ENCODE results near the gene KDM4B. TPM values are rescaled to one million over a fixed set of nuclear protein-coding genes. Genes with fewer than 3 reads are reported as not detected.

KDM4B gene
- total RNA-seq, 4 donors from 2014 or later = 29.2 to 43.8 (median 38.7) TPM

- Histone ChIP-seq H3K27me3 (no peaks in the 10 kb centered on the region), H3K4me3 (no peak overlapping the region), H3K9me3 (peaks cover 0 to 7% (median 0%) of the 10 kb centered on the region in 3 donors), H3K27ac (no peak overlapping the region), H3K36me3 (no peaks in the 10 kb centered on the region), H3K4me1 (no peaks in the 10 kb centered on the region)
- TF ChIP-seq POLR2AphosphoS5 (IDR thresholded peaks at IDR 0.05) = no peak
- TF ChIP-seq, protein P1, sequence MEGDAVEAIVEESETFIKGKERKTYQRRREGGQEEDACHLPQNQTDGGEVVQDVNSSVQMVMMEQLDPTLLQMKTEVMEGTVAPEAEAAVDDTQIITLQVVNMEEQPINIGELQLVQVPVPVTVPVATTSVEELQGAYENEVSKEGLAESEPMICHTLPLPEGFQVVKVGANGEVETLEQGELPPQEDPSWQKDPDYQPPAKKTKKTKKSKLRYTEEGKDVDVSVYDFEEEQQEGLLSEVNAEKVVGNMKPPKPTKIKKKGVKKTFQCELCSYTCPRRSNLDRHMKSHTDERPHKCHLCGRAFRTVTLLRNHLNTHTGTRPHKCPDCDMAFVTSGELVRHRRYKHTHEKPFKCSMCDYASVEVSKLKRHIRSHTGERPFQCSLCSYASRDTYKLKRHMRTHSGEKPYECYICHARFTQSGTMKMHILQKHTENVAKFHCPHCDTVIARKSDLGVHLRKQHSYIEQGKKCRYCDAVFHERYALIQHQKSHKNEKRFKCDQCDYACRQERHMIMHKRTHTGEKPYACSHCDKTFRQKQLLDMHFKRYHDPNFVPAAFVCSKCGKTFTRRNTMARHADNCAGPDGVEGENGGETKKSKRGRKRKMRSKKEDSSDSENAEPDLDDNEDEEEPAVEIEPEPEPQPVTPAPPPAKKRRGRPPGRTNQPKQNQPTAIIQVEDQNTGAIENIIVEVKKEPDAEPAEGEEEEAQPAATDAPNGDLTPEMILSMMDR (IDR thresholded peaks at IDR 0.05) = no peak
- TF ChIP-seq EP300 (IDR thresholded peaks at IDR 0.05) = no peak
- no peak for TF ChIP-seq POLR2A (IDR thresholded peaks at IDR 0.05)
- WGBS, 2 donors (ENCODE audit: low coverage in 1 of 2) = 88 to 100% methylated on average over 2 of the region's 2 CpGs
- no peak for ATAC-seq
Observed at GRCh38 chr19:5165697-5166019, 196.7 kb downstream of the KDM4B start.

- Histone ChIP-seq H3K4me3 (no peak overlapping the region), H3K9me3 (peaks cover 0 to 7% (median 0%) of the 10 kb centered on the region in 3 donors), H3K4me1 (no peaks in the 10 kb centered on the region), H3K27ac (no peak overlapping the region), H3K36me3 (no peaks in the 10 kb centered on the region), H3K27me3 (no peaks in the 10 kb centered on the region)
- TF ChIP-seq, protein P1 (IDR thresholded peaks at IDR 0.05) = no peak
- no peak for TF ChIP-seq POLR2A (IDR thresholded peaks at IDR 0.05)
- TF ChIP-seq POLR2AphosphoS5 (IDR thresholded peaks at IDR 0.05) = no peak
- no peak for TF ChIP-seq EP300 (IDR thresholded peaks at IDR 0.05)
- ATAC-seq = no peak
Observed at GRCh38 chr19:5166262-5166661, 197.3 kb downstream of the KDM4B start.

- H3K4me3 ChIP-seq = no peak overlapping the region
- no peaks in the 10 kb centered on the region for H3K4me1 ChIP-seq
- H3K27ac ChIP-seq = no peak overlapping the region
- ATAC-seq = no peak
- no peaks in the 10 kb centered on the region for H3K27me3 ChIP-seq
- H3K36me3 ChIP-seq = no peaks in the 10 kb centered on the region
- TF ChIP-seq POLR2AphosphoS5 (IDR thresholded peaks at IDR 0.05) = no peak
- TF ChIP-seq, protein P1 (IDR thresholded peaks at IDR 0.05) = peak in 3 of 4 experiments; percentile 8 to 51 (median 22)
- no peaks in the 10 kb centered on the region for H3K9me3 ChIP-seq
- 69 to 70% methylated on average over 1 to 4 of the region's 4 CpGs for WGBS, 2 donors (ENCODE audit: low coverage in 1 of 2)
Observed at GRCh38 chr19:5170329-5170745, 201.4 kb downstream of the KDM4B start.

DNA sequence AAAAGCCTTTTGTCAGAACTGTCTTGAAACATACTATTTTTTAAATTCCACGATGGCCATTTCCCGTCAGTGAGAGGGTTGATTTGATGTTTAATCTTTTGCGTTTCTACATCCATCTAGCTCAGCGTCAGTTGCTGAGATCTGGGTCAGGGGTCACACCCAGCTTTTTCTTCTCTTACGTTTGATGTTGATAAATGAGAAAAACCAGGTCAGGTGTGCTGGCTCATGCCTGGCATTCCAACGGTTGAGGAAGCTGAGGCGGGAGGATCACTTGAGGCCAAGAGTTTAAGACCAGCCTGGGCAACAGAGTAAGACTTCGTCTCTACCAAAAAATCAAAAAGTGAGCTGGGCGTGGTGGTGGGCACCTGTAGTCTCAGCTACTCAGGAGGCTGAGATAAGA is 202.8 kb downstream of the KDM4B start:
- H3K27ac ChIP-seq = no peak overlapping the region
- TF ChIP-seq, protein P1 (IDR thresholded peaks at IDR 0.05) = no peak
- no peaks in the 10 kb centered on the region for H3K9me3 ChIP-seq
- H3K27me3 ChIP-seq = no peaks in the 10 kb centered on the region
- ATAC-seq = no peak
- whole genome bisulfite sequencing, 2 donors (ENCODE audit: low coverage in 1 of 2) = 45 to 58% methylated on average over 8 to 9 of the region's 9 CpGs
- no peaks in the 10 kb centered on the region for H3K4me1 ChIP-seq
- no peaks in the 10 kb centered on the region for H3K36me3 ChIP-seq
- no peak overlapping the region for H3K4me3 ChIP-seq

GRCh38 chr19:5172859-5173630 is 204.1 kb downstream of the KDM4B start:
- no peaks in the 10 kb centered on the region for H3K36me3 ChIP-seq
- WGBS, 2 donors (ENCODE audit: low coverage in 1 of 2) = 37 to 58% methylated on average over 8 of the region's 8 CpGs
- H3K27ac ChIP-seq = peak overlapping the region in 2 of 4 donors; percentile 37 to 48
- H3K4me3 ChIP-seq = no peak overlapping the region
- H3K27me3 ChIP-seq = no peaks in the 10 kb centered on the region
- TF ChIP-seq POLR2A (IDR thresholded peaks at IDR 0.05) = no peak
- no peak for TF ChIP-seq POLR2AphosphoS5 (IDR thresholded peaks at IDR 0.05)
- no peak for TF ChIP-seq EP300 (IDR thresholded peaks at IDR 0.05)
- TF ChIP-seq, protein P1 (IDR thresholded peaks at IDR 0.05) = no peak
- peak; percentile 65 for ATAC-seq
- H3K9me3 ChIP-seq = no peaks in the 10 kb centered on the region
- H3K4me1 ChIP-seq = no peaks in the 10 kb centered on the region

All from gastroesophageal sphincter (tissue), 4 donors.